Measurements from ENCODE around the gene KIF21B. TPM values are rescaled to one million over a fixed set of nuclear protein-coding genes. Genes with fewer than 3 reads are reported as not detected.

KIF21B gene
- total RNA-seq, 1 experiment from 2014 or later, result 0.66 TPM

DNA sequence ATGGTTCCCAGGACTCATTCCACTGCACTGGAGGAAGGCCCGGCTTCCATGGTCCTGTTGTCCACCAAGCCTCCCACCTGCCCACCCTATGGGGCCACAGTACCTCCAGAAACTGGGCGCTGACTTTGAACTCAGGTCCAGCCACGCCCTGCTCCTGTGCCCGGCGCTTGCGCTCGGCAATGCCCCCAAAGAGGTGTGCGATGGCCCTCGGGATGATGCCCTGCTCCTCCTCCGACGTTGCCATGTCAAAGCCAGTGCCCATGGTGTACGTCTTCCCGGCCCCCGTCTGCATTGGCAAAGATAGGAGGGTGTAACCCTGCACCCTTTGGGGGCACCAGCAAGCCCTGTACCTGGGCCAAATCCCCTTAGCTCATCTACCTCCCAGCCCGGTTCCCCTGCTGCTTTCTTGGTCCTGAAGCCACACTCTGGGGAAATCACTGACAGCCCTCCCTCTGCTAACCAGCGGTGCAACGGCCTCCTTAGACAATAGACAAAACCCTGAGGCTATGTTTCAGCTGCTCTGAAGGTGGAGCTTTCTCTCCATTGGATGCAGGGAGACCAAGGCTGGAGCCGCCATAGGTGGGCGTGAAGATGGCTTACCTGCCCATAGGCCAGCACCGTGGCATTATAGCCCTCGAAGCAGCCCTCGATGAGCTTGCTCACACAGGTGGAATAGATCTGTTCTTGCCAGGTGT is 14.7 kb downstream of the KIF21B start:
- POLR2A ChIA-PET (ENCODE audit: unreplicated experiment), result interaction anchor here (0.5 kb wide), 1 partner anchor 217 kb away, joined by 3 read pairs; no protein-coding TSS in a partner anchor
- no peaks in the 10 kb centered on the region for H3K9me2 ChIP-seq (replicated peaks; ENCODE audit: low read length)
- no peak overlapping the region for H3K4me3 ChIP-seq (ENCODE audit: low read length)
- intact Hi-C loops (cut with micrococcal nuclease), result no loop called here
- ATAC-seq (no peak), DNase-seq (no peak)
- no peak overlapping the region for H3K27ac ChIP-seq (ENCODE audit: low read length)
- H3F3A ChIP-seq (ENCODE audit: low read length, unreplicated experiment), result no peaks in the 10 kb centered on the region
- no peaks in the 10 kb centered on the region for H3K36me3 ChIP-seq (ENCODE audit: low read depth, low read length)
- BruUV-seq (replicated peaks), result no TSS peak
- H3K27me3 ChIP-seq (ENCODE audit: low read length), result peaks cover 21% of the 10 kb centered on the region; the same call in 1 of the 2 replicates
- CTCF ChIA-PET, result interaction anchor here (0.6 kb wide), 1 partner anchor 77 kb away, joined by 3 read pairs; no protein-coding TSS in a partner anchor
- no peaks in the 10 kb centered on the region for H3K9me3 ChIP-seq (ENCODE audit: low read length)
- H3K9ac ChIP-seq (ENCODE audit: low read length), result no peak overlapping the region
- H3K79me2 ChIP-seq (ENCODE audit: low read length), result no peaks in the 10 kb centered on the region
- H4K20me1 ChIP-seq (ENCODE audit: low read length), result no peaks in the 10 kb centered on the region
- no peak overlapping the region for H2AFZ ChIP-seq (ENCODE audit: low read length)
- H3K4me2 ChIP-seq (ENCODE audit: low read length), result no peak overlapping the region
- no peaks in the 10 kb centered on the region for H3K4me1 ChIP-seq (ENCODE audit: insufficient read depth, low read length)
- TF ChIP-seq, protein P1, sequence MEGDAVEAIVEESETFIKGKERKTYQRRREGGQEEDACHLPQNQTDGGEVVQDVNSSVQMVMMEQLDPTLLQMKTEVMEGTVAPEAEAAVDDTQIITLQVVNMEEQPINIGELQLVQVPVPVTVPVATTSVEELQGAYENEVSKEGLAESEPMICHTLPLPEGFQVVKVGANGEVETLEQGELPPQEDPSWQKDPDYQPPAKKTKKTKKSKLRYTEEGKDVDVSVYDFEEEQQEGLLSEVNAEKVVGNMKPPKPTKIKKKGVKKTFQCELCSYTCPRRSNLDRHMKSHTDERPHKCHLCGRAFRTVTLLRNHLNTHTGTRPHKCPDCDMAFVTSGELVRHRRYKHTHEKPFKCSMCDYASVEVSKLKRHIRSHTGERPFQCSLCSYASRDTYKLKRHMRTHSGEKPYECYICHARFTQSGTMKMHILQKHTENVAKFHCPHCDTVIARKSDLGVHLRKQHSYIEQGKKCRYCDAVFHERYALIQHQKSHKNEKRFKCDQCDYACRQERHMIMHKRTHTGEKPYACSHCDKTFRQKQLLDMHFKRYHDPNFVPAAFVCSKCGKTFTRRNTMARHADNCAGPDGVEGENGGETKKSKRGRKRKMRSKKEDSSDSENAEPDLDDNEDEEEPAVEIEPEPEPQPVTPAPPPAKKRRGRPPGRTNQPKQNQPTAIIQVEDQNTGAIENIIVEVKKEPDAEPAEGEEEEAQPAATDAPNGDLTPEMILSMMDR (conservative IDR thresholded peaks at IDR 0.05; ENCODE audit: low read depth, low read length), result no peak
- no peak for TF ChIP-seq EZH2phosphoT487 (IDR thresholded peaks at IDR 0.05; ENCODE audit: borderline replicate concordance, low read length)
- TF ChIP-seq EZH2 (IDR thresholded peaks at IDR 0.05; ENCODE audit: low read length, unreplicated experiment), result no peak

DNA sequence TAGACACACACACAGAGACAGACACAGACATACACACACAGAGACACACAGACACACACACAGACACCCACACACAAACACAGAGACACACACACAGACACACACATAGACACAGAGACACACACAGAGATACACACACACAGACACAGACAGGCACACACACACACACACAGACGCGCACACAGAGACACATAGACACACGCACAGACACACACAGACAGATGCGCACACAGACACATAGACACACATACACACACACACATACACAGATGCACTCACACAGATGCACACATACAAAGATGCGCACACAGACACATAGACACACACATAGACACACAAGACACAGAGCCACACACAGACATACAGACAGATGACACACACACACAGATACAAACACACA is 16.0 kb downstream of the KIF21B start:
- Histone ChIP-seq H3K9me2 (replicated peaks; ENCODE audit: low read length) (no peaks in the 10 kb centered on the region), H4K20me1 (ENCODE audit: low read length) (no peaks in the 10 kb centered on the region), H3K9me3 (ENCODE audit: low read length) (no peaks in the 10 kb centered on the region), H3K4me3 (ENCODE audit: low read length) (no peak overlapping the region), H3K27ac (ENCODE audit: low read length) (no peak overlapping the region), H3K4me2 (ENCODE audit: low read length) (no peak overlapping the region), H3K4me1 (ENCODE audit: insufficient read depth, low read length) (no peaks in the 10 kb centered on the region), H3K9ac (ENCODE audit: low read length) (no peak overlapping the region), H3K79me2 (ENCODE audit: low read length) (no peaks in the 10 kb centered on the region), H2AFZ (ENCODE audit: low read length) (no peak overlapping the region), H3K27me3 (ENCODE audit: low read length) (peaks cover 21% of the 10 kb centered on the region; the same call in 1 of the 2 replicates), H3K36me3 (ENCODE audit: low read depth, low read length) (no peaks in the 10 kb centered on the region), H3F3A (ENCODE audit: low read length, unreplicated experiment) (no peaks in the 10 kb centered on the region)
- ChIA-PET POLR2A (ENCODE audit: unreplicated experiment) (no interaction called here), CTCF (no interaction called here)
- DNase-seq (no peak), ATAC-seq (no peak)
- intact Hi-C loops (cut with micrococcal nuclease), result no loop called here
- BruUV-seq (replicated peaks), result no TSS peak
- TF ChIP-seq EZH2phosphoT487 (IDR thresholded peaks at IDR 0.05; ENCODE audit: borderline replicate concordance, low read length) (no peak), EZH2 (IDR thresholded peaks at IDR 0.05; ENCODE audit: low read length, unreplicated experiment) (no peak)
- TF ChIP-seq, protein P1 (conservative IDR thresholded peaks at IDR 0.05; ENCODE audit: low read depth, low read length), result no peak

DNA sequence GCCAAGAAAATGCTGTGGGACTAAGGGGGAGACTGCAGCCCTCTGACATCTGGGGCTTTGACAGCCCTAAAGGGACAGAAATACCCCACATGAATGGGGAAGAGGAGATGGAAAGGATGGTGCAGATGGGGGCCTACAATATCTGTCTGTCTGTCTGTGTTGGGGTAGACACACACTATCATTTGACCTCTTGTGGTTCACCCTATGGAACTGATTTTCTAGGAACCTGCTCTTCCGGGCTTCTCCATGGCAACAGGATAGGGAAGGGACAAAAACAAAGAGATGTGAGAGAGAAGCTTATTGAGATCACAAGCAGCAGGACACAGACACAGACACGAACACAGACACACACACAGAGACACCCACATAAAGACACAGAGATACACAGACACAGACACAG is 17.1 kb downstream of the KIF21B start:
- ATAC-seq (no peak; the same call in 1 of the 2 replicates), DNase-seq (no peak)
- CTCF ChIA-PET, result interaction anchor here (0.9 kb wide), 1 partner anchor 26 kb away, joined by 3 read pairs; no protein-coding TSS in a partner anchor
- Histone ChIP-seq H3K9ac (ENCODE audit: low read length) (no peak overlapping the region), H3F3A (ENCODE audit: low read length, unreplicated experiment) (no peaks in the 10 kb centered on the region), H2AFZ (ENCODE audit: low read length) (no peak overlapping the region), H3K9me2 (replicated peaks; ENCODE audit: low read length) (no peaks in the 10 kb centered on the region), H3K36me3 (ENCODE audit: low read depth, low read length) (no peaks in the 10 kb centered on the region), H3K79me2 (ENCODE audit: low read length) (no peaks in the 10 kb centered on the region), H3K4me3 (ENCODE audit: low read length) (no peak overlapping the region), H3K27ac (ENCODE audit: low read length) (no peak overlapping the region), H3K9me3 (ENCODE audit: low read length) (no peaks in the 10 kb centered on the region), H3K4me2 (ENCODE audit: low read length) (no peak overlapping the region), H3K4me1 (ENCODE audit: insufficient read depth, low read length) (no peaks in the 10 kb centered on the region), H3K27me3 (ENCODE audit: low read length) (peaks cover 19% of the 10 kb centered on the region; the same call in 1 of the 2 replicates), H4K20me1 (ENCODE audit: low read length) (no peaks in the 10 kb centered on the region)
- TF ChIP-seq EZH2 (IDR thresholded peaks at IDR 0.05; ENCODE audit: low read length, unreplicated experiment) (no peak), EZH2phosphoT487 (IDR thresholded peaks at IDR 0.05; ENCODE audit: borderline replicate concordance, low read length) (no peak)
- TF ChIP-seq, protein P1 (conservative IDR thresholded peaks at IDR 0.05; ENCODE audit: low read depth, low read length), result no peak
- POLR2A ChIA-PET (ENCODE audit: unreplicated experiment), result no interaction called here
- intact Hi-C loops (cut with micrococcal nuclease), result no loop called here
- no TSS peak for BruUV-seq (replicated peaks)

Data from PC-3 (cell line).